Suppressor macrophage (primary cell): Measurements from ENCODE around the gene TMEM140.
A peak's percentile ranks its signal among the peaks of the same experiment; 100 is the strongest.
"Not testable (repeated sequence)": the region's sequence is repeated elsewhere in the genome, so short reads cannot be mapped to it uniquely, and the experiment has no call there.

ENCODE experiments used
- DNase-seq, 4 experiments: peaks; one replicate each; pipeline ENCODE4 v3.0.0-alpha.2; 2020 to 2022

Gene TMEM140

GRCh38 chr7:135158874-135159273 is 11.0 kb downstream of the TMEM140 start:
- no peak for DNase-seq

- DNase-seq: no peak
These were observed 11.7 kb downstream of the TMEM140 start for GRCh38 chr7:135159359-135160085.

GRCh38 chr7:135160098-135160857 is 12.4 kb downstream of the TMEM140 start:
- DNase-seq: peak; percentile 62 to 80 (median 71)

GRCh38 chr7:135160858-135161653 is 13.2 kb downstream of the TMEM140 start:
- peak; percentile 43 to 76 (median 72) for DNase-seq

GRCh38 chr7:135161669-135162068 is 13.8 kb downstream of the TMEM140 start:
- no peak for DNase-seq

- no peak for DNase-seq
These were observed 14.6 kb downstream of the TMEM140 start for GRCh38 chr7:135162382-135163001.

- DNase-seq: no peak
These were observed 16.6 kb downstream of the TMEM140 start for GRCh38 chr7:135164357-135165061.

- DNase-seq: no peak
These were observed 18.0 kb downstream of the TMEM140 start for GRCh38 chr7:135165862-135166261.

GRCh38 chr7:135166338-135166990 is 18.6 kb downstream of the TMEM140 start:
- DNase-seq: no peak

GRCh38 chr7:135167365-135167917 is 19.6 kb downstream of the TMEM140 start:
- DNase-seq: peak in 1 of 4 experiments; percentile 28

- DNase-seq: peak; percentile 77 to 86 (median 79)
These were observed 20.1 kb downstream of the TMEM140 start for GRCh38 chr7:135168001-135168400.

GRCh38 chr7:135168489-135169140 is 20.7 kb downstream of the TMEM140 start:
- DNase-seq: no peak

- peak; percentile 52 to 80 (median 71) for DNase-seq
These were observed 21.5 kb downstream of the TMEM140 start for GRCh38 chr7:135169141-135169963.

GRCh38 chr7:135169964-135170273 is 22.0 kb downstream of the TMEM140 start:
- peak in 2 of 4 experiments; percentile 67 to 78 for DNase-seq

- DNase-seq: peak; percentile 97 to 99 (median 98)
These were observed 22.6 kb downstream of the TMEM140 start, which contains the start of gene CYREN for GRCh38 chr7:135170274-135170997. CYREN (minus strand) TSS chr7:135170707; CDS start chr7:135168922, 1,785 bp downstream.

GRCh38 chr7:135170998-135171481 is 23.2 kb downstream of the TMEM140 start:
- peak in 1 of 4 experiments; percentile 33 for DNase-seq

- peak in 3 of 4 experiments; percentile 31 to 47 (median 36) for DNase-seq
These were observed 23.9 kb downstream of the TMEM140 start for GRCh38 chr7:135171581-135172291.

- not testable (repeated sequence) for DNase-seq
These were observed 26.0 kb downstream of the TMEM140 start for GRCh38 chr7:135173916-135174315.
